Muscle of back (tissue), 13 donors: ENCODE data around the gene LCLAT1. TPM values are rescaled to one million over a fixed set of nuclear protein-coding genes. Genes with fewer than 3 reads are reported as not detected.

Source experiments
- DNase-seq, 3 donors: peaks; one replicate each; pipeline versions ENCODE4 v3.0.0 to v3.0.0-alpha.2; 2013
- long read RNA-seq, 9 donors: transcript quantifications; one replicate each; lab custom pipeline, GENCODE V29; 2026
- polyA plus RNA-seq, 10 donors: library from polyadenylated mRNA; unstranded; fragments of 120-200 nt; gene quantifications; one replicate each; pipeline ENCODE4 v1.2.1, GENCODE V29; 2013; ENCODE audit not compliant: insufficient read length in 10 of 10

Gene LCLAT1
- polyA plus RNA-seq: 10 to 100 TPM in 2 of 10 donors, 1 to 10 TPM in 8; 6.1 to 10.9 (median 7.3) TPM
- long read RNA-seq, donor 1: 0 reads
- long read RNA-seq, donor 2, full-length matches to known transcripts: 1 of 1 reads
- long read RNA-seq, donor 2, partial matches to known transcripts: 0 of 1 reads
- long read RNA-seq, donor 2, other reads (novel, unspliced or antisense): 0 of 1 reads
- long read RNA-seq, donor 3: 0 reads
- long read RNA-seq, donor 4: 0 reads
- long read RNA-seq, donor 5, full-length matches to known transcripts: 1 of 1 reads
- long read RNA-seq, donor 5, partial matches to known transcripts: 0 of 1 reads
- long read RNA-seq, donor 5, other reads (novel, unspliced or antisense): 0 of 1 reads
- long read RNA-seq, donor 6, full-length matches to known transcripts: 1 of 1 reads
- long read RNA-seq, donor 6, partial matches to known transcripts: 0 of 1 reads
- long read RNA-seq, donor 6, other reads (novel, unspliced or antisense): 0 of 1 reads
- long read RNA-seq, donor 7, full-length matches to known transcripts: 1 of 1 reads
- long read RNA-seq, donor 7, partial matches to known transcripts: 0 of 1 reads
- long read RNA-seq, donor 7, other reads (novel, unspliced or antisense): 0 of 1 reads
- long read RNA-seq, donor 8, full-length matches to known transcripts: 2 of 2 reads
- long read RNA-seq, donor 8, partial matches to known transcripts: 0 of 2 reads
- long read RNA-seq, donor 8, other reads (novel, unspliced or antisense): 0 of 2 reads
- long read RNA-seq, donor 9: 0 reads

GRCh38 chr2:30447149-30448045, at the start of gene LCLAT1:
TSS of gene LCLAT1 (plus strand) at chr2:30447246. CDS start at chr2:30525591, 78,345 bp downstream.
- DNase-seq: peak; percentile 73 to 94 (median 87)

GRCh38 chr2:30398084-30398873, 48.8 kb upstream of the LCLAT1 start:
- DNase-seq: no peak

GRCh38 chr2:30400151-30400954, 46.7 kb upstream of the LCLAT1 start:
- DNase-seq: no peak

- DNase-seq: no peak
These were observed 44.4 kb upstream of the LCLAT1 start for GRCh38 chr2:30402441-30403182.

- no peak for DNase-seq
These were observed 43.3 kb upstream of the LCLAT1 start for GRCh38 chr2:30403592-30404312.

- DNase-seq: peak in 2 of 3 donors; percentile 53 to 87
These were observed 42.5 kb upstream of the LCLAT1 start for GRCh38 chr2:30404319-30405259.

- no peak for DNase-seq
These were observed 41.8 kb upstream of the LCLAT1 start for GRCh38 chr2:30405260-30405605.

GRCh38 chr2:30406853-30407252, 40.2 kb upstream of the LCLAT1 start:
- no peak for DNase-seq

- peak in 1 of 3 donors; percentile 43 for DNase-seq
These were observed 38.1 kb upstream of the LCLAT1 start for GRCh38 chr2:30408961-30409387.

GRCh38 chr2:30410217-30410616, 36.8 kb upstream of the LCLAT1 start:
- DNase-seq: peak in 1 of 3 donors; percentile 40

- DNase-seq: peak; percentile 71 to 91 (median 75)
These were observed 34.9 kb upstream of the LCLAT1 start for GRCh38 chr2:30412047-30412683.

- peak in 2 of 3 donors; percentile 41 to 75 for DNase-seq
These were observed 34.1 kb upstream of the LCLAT1 start for GRCh38 chr2:30412684-30413570.

GRCh38 chr2:30414961-30415360, 32.1 kb upstream of the LCLAT1 start:
- DNase-seq: no peak

- peak in 1 of 3 donors; percentile 61 for DNase-seq
These were observed 29.8 kb upstream of the LCLAT1 start for GRCh38 chr2:30417253-30417652.

- no peak for DNase-seq
These were observed 25.9 kb upstream of the LCLAT1 start for GRCh38 chr2:30421026-30421603.
